HG03558 (cell line): ENCODE measurements around the gene HSD17B13.
"Not testable (repeated sequence)": the region's sequence is repeated elsewhere in the genome, so short reads cannot be mapped to it uniquely, and the experiment has no call there.

Experiments
- ATAC-seq: cut with Tn5 transposase; IDR thresholded peaks from one replicate; pipeline ENCODE4 v1.9.1; 2021; ENCODE audit warnings: moderate number of reproducible peaks; ENCODE audit not compliant: unreplicated experiment; ENCODE audit errors: extremely low read depth

HSD17B13 gene

GRCh38 chr4:87317527-87317926 lies 5.2 kb downstream of the HSD17B13 start:
- no peak for ATAC-seq

GRCh38 chr4:87316961-87317360 lies 5.7 kb downstream of the HSD17B13 start:
- ATAC-seq: no peak

GRCh38 chr4:87315000-87315399 lies 7.7 kb downstream of the HSD17B13 start:
- not testable (repeated sequence) for ATAC-seq

DNA sequence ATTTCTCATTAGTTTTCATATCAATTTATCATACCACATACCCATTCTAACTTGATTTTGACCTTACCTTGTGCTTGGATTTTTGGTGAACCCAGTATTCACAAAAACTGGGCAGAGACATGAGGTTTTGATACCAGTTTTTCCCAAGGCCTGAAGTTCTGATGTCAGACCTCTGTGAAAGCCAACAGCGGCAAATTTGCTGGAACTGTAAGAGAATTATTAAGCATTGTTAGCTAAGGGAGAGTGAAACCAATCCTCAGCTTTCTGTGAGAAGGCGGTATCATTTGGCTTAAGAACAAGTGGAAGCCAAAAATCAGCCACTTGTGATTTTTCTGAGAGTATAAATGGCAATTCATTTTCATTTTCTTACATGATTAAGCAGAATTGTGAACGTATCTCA lies 8.9 kb downstream of the HSD17B13 start:
- ATAC-seq: no peak

- no peak for ATAC-seq
Measured at GRCh38 chr4:87311684-87312083, 11.0 kb downstream of the HSD17B13 start.

GRCh38 chr4:87310691-87311335 lies 11.9 kb downstream of the HSD17B13 start:
- ATAC-seq: no peak

DNA sequence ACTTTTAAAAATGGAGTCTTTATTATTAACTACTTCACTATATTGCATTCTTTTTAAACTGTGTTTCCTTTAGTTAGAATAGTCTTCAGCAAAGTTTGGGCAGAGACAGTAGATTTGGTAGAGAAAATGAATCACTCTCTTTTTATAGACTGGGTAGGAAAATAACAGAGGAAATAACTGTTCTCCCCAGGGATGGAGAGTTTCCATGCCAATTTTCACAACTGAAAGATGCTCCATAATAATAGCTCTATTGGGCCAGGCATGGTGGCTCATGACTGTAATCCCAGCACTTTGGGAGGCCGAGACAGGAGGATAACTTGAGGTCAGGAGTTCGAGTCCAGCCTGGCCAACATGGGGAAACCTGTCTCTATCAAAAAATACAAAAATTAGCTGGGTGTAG lies 13.1 kb downstream of the HSD17B13 start:
- no peak for ATAC-seq

GRCh38 chr4:87306056-87306455 lies 16.6 kb downstream of the HSD17B13 start:
- ATAC-seq: no peak

GRCh38 chr4:87305562-87305961 lies 17.1 kb downstream of the HSD17B13 start:
- no peak for ATAC-seq

- no peak for ATAC-seq
Measured at GRCh38 chr4:87304745-87305432, 17.8 kb downstream of the HSD17B13 start.

GRCh38 chr4:87299898-87300297 lies 22.8 kb downstream of the HSD17B13 start:
- no peak for ATAC-seq

DNA sequence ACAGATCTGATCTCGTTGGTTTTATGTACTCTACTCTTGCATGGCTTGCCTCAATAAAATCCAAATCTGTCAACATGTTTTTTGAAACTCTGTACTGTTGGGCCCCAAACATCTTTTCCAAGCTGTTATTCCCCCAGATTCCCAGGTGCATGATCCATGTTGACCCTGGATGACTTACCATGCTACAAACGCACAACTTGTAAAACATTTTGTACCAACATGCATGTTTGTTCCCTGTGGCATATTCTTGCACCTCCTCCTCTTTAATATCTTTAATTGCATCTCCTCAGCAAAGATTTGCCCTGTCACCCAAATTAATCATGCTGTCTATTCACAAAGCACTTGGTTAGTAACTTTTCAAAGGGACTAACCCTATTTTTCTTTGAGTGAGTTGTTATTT lies 24.3 kb downstream of the HSD17B13 start:
- ATAC-seq: no peak

DNA sequence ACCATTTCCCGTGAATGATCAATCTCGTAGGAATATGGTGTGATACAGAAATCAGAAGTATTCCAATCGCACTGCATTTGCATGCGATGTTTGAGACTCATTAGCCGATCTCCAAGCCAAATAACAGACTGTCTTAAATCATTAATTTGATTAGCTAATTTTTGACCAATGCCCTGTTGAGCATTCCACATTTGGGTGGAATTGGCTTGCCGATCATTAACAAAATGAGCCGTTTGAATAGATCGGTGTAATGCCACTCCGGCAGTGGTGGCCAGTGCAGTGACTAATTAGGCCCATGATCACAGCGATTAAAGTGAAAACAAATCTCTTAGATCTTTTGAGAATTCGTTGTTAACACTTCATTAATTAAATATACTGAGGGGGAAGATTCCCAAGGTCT lies 27.8 kb downstream of the HSD17B13 start:
- not testable (repeated sequence) for ATAC-seq

DNA sequence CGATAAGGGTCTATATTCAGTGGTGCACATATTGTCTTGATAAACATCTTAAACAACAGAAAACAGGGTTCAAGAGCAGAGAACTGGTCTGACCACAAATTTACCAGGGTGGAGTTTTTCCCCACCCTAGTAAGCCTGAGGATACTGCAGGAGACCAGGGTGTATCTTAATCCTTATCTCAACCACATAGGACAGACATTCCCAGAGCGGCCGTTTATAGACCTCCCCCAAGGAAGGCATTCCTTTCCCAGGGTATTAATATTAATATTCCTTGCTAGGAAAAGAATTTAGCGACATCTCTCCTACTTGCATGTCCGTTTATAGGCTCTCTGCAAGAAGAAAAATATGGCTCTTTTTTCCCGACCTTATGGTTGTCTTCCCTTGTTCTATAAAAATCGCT lies 28.8 kb downstream of the HSD17B13 start:
- ATAC-seq: not testable (repeated sequence)

- no peak for ATAC-seq
Measured at GRCh38 chr4:87286970-87287369, 35.7 kb downstream of the HSD17B13 start.

GRCh38 chr4:87284268-87284667 lies 38.4 kb downstream of the HSD17B13 start:
- ATAC-seq: not testable (repeated sequence)

- ATAC-seq: no peak
Measured at GRCh38 chr4:87283151-87283550, 39.5 kb downstream of the HSD17B13 start.

DNA sequence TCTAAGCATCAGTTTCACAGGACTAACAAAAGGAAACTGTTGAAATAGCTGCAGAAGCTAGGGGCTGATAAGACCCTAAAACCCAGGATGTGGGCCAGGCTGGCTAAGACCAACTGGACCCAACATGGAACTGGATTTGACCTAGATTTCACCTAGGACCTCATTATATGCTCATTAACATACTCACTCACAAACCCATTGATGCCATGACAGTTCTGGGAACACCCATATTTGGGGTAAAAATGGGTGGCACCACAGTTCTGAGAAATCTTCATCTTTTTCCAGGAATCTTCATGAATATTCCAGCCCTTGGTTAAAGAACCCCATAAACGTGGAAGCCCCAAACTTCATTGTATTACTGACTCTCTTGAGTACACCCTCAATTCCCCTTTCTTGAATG lies 41.1 kb downstream of the HSD17B13 start:
- ATAC-seq: no peak

DNA sequence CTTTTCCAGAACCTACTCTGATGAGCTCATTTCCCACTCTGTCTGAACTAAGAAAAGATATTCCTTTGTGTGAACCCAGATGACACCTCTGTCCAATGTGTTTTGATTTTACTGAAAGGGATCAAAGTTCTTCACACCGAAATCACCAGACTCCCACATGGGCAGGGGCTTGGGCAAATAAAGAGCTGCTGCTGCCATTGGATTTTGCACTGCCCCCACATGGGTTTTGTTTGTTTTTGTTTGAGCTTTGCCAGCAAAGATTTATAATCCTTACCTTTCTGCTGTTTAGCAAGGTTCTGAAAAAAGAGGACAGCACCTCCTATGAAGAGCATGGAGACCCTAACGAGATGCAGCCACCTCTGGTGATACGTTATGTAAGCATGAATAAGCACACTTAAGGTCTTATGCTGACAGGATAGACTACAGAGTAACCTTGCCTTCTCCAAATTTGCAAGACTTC lies 44.3 kb downstream of the HSD17B13 start:
- no peak for ATAC-seq

DNA sequence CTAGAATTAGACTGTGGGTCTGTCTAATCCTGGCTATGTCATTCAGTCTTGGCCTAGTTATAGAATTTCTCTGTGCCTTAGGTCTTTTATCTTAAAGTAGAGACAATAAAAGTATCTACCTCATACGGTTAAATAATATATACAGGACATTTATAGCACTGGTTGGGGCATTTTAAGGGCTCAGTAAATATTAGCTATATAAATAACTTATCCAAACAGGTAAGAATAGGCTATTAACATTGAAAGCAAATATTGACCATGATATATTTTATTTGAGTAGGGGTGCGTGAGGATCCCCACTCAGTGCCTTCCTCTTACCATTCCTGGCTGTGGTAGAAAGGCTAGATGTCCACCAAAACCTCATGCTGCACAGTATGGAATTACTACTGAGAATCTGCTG lies 47.4 kb downstream of the HSD17B13 start:
- no peak for ATAC-seq

- no peak for ATAC-seq
Measured at GRCh38 chr4:87274803-87275202, 47.9 kb downstream of the HSD17B13 start.

- no peak for ATAC-seq
Measured at GRCh38 chr4:87274327-87274726, 48.4 kb downstream of the HSD17B13 start.
